ENCODE results near the gene KIAA0513.
A peak's percentile ranks its signal among the peaks of the same experiment; 100 is the strongest.

The KIAA0513 gene

DNA sequence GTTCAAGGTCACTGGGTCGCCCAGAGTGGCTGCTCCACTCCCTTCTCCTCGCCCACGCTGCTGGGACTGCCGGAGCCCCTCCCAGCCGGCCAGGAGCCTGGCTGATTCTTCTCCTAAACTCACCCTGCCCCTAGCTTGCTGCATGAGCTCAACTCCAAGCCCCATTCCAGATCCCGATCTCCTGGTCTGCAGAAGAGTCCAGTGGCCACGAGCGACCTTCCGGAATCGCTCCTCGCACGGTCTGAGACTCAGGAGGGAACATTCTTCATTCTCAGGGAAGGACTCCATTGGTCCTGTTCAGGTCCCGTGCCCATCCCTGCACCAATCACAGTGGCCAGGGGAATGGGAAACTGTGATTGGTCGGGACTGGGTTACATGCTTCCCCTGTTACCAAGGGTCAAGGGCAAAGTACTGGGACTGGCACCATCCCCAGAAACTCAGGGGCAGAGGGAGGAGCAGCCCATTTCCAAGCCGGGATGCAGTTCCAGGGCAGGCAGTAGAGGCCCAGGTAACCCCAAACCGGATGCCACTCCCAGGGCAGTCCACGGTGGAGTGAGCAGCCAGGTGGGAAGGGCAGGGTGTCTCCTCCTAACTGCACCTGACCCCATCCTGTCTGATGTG lies 109.2 kb downstream of the KIAA0513 start:
- peak overlapping the region; percentile 64 to 67 for H3K4me3 ChIP-seq (ENCODE audit: low read length in 2 of 2)
- H3K9me3 ChIP-seq (ENCODE audit: control insufficient read depth in 2 of 2, low read length in 2 of 2): no peaks in the 10 kb centered on the region
- H3K36me3 ChIP-seq (ENCODE audit: control insufficient read depth in 2 of 2, insufficient read depth in 2 of 2, low read length in 2 of 2): no peaks in the 10 kb centered on the region
- H3K27me3 ChIP-seq (ENCODE audit: control insufficient read depth in 1 of 2, insufficient read depth in 2 of 2, low read length in 2 of 2): no peaks in the 10 kb centered on the region
- peak overlapping the region in 1 of 2 donors; percentile 25 for H3K9ac ChIP-seq (ENCODE audit: low read length in 2 of 2)
- H3K4me1 ChIP-seq (ENCODE audit: control insufficient read depth, insufficient read depth, low read length): peaks cover 25% of the 10 kb centered on the region
- H3K27ac ChIP-seq (ENCODE audit: low read length): peak overlapping the region; percentile 62

DNA sequence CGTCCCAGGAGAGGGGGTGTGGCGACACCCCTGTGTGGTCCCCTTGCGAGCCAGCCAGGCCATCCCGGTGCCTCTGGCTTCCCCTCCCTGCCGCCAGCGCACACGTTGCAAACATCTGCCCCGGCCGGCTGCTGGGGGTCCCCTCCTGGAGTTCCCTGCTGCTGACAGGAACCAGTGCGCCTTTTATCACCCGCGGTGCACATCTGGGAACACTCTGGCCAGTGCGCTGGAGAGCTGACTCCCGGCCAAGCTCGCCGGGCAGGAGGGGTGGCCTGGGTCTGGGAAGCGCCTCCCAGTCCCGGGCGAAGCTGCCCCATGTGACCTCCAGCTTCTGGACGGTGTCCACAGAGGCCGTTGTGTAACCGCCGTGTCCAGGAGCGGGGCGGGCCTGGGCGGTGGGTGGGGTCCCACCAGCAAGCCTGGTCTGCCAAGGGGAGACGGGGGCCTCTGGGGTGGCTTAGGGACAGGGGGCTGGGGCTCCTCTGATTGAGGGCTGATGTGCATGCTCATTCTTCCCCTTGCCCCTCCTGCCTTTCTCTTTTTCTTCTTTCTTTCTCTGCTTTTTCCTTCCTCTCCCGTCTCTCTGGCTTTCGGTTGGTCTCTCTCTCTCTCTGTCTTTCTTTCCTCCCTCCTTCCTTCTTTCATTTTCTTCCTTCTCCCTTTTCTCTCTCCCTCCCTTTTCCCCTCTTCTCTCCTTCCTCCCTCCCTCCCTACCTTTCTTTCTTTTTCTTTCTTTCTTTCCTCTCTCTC lies 109.9 kb downstream of the KIAA0513 start:
- no peaks in the 10 kb centered on the region for H3K9me3 ChIP-seq (ENCODE audit: control insufficient read depth in 2 of 2, low read length in 2 of 2)
- no peaks in the 10 kb centered on the region for H3K27me3 ChIP-seq (ENCODE audit: control insufficient read depth in 1 of 2, insufficient read depth in 2 of 2, low read length in 2 of 2)
- H3K4me3 ChIP-seq (ENCODE audit: low read length in 2 of 2): peak overlapping the region; percentile 64 to 67
- H3K9ac ChIP-seq (ENCODE audit: low read length in 2 of 2): peak overlapping the region; percentile 42 to 80
- H3K36me3 ChIP-seq (ENCODE audit: control insufficient read depth in 2 of 2, insufficient read depth in 2 of 2, low read length in 2 of 2): no peaks in the 10 kb centered on the region
- H3K27ac ChIP-seq (ENCODE audit: low read length): peak overlapping the region; percentile 62
- peaks cover 25% of the 10 kb centered on the region for H3K4me1 ChIP-seq (ENCODE audit: control insufficient read depth, insufficient read depth, low read length)

DNA sequence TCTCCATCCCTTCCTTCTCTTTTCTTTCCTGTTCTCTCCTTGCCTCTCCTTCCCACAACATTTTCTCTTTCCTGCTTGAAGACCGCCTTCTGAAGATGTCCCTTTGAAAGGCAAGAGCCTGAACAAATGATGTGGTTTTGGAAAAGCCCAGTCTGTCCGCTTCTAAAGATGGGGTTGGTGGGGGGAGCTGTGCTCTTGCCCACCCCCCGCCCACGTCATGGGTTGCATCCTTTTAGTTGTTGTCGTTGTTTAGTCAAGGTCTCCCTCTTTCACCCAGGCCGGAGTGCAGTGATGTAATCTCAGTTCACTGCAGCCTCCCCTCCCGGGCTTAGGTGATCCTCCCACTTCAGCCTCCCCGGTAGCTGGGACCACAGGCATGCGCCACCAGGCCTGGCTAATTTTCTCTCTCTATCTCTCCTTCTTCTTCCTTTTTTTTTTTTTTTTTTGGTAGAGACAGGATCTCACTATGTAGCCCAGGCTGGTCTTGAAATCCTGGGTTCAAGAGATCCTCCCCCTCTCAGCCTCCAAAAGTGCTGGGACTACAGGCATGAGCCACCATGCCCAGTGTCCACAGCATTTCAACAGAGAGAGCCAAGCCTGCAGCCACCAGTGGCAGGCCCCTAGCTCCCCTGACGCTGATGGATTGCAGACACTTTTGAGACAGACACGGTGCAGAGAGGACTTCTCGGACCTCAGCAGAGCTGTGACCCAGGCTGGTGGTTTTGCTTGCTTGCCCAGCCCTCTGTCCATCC lies 110.7 kb downstream of the KIAA0513 start:
- no peaks in the 10 kb centered on the region for H3K36me3 ChIP-seq (ENCODE audit: control insufficient read depth in 2 of 2, insufficient read depth in 2 of 2, low read length in 2 of 2)
- H3K27ac ChIP-seq (ENCODE audit: low read length): peak overlapping the region; percentile 62
- peak overlapping the region in 1 of 2 donors; percentile 64 for H3K4me3 ChIP-seq (ENCODE audit: low read length in 2 of 2)
- H3K9me3 ChIP-seq (ENCODE audit: control insufficient read depth in 2 of 2, low read length in 2 of 2): no peaks in the 10 kb centered on the region
- H3K4me1 ChIP-seq (ENCODE audit: control insufficient read depth, insufficient read depth, low read length): peaks cover 25% of the 10 kb centered on the region
- H3K9ac ChIP-seq (ENCODE audit: low read length in 2 of 2): peak overlapping the region; percentile 42 to 80
- no peaks in the 10 kb centered on the region for H3K27me3 ChIP-seq (ENCODE audit: control insufficient read depth in 1 of 2, insufficient read depth in 2 of 2, low read length in 2 of 2)

DNA sequence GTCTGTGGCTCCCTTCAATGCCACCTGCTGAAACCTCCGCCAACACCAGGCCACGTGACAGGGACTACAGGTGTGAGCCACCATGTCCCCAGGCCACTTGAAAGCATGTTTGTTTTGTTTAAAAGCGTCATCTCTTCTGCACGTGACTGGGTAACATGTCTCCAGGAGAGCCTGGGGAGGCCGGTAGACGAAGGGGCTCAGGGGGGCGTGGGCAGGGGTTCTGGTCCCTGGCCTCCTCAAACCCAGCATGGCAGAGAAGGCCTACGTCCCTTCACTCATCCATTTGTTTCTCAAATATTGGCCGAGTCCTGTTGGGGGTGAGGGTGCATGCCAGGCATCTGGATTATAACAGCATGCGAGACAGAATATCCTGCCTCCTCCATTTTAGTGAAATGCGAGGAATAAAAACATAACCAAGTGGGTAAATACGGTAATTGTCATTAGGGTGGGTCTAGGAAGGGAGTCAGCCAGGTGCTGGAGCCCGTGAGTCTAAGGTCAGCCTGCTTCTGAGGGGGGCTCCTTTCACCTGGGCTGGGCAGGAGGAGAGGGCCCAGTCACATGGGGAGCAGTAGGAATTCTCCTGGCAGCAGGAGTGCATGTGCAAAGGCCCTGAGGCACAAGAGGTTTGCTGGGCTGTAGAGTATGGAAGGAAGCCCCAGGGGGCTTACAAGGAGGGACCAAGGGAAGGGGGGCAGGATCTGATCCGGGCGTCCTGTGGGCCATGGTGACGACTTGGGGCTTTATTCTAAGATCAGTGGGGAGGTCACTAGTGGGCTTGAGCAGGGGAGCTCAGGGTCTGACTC lies 111.4 kb downstream of the KIAA0513 start:
- no peaks in the 10 kb centered on the region for H3K9me3 ChIP-seq (ENCODE audit: control insufficient read depth in 2 of 2, low read length in 2 of 2)

DNA sequence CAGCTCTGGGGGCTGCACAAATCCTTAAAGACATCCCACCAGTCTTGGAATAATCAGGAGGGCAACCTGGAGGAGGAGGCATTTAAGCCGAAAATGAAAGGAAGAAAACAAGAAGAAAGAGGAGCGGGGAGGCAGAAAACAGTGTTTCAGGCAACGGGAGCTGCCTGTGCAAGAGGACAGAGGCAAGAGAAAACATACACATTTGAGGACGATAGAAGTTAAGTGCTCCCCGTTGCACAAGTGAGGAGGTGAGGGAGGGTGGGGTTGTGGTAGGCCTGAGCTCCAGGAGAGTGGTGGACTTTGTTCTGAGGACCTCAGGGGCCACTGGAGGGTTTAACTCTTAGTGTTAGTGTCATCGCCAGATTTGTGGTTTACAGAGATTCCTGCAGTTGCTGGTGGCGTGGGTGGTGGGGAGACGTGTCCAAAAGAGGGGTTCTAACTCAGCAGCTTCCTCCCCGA lies 112.3 kb downstream of the KIAA0513 start:
- no peak overlapping the region for H3K27ac ChIP-seq (ENCODE audit: low read length)
- no peak overlapping the region for H3K4me3 ChIP-seq (ENCODE audit: low read length in 2 of 2)
- no peaks in the 10 kb centered on the region for H3K36me3 ChIP-seq (ENCODE audit: control insufficient read depth in 2 of 2, insufficient read depth in 2 of 2, low read length in 2 of 2)
- no peak overlapping the region for H3K9ac ChIP-seq (ENCODE audit: low read length in 2 of 2)
- peaks cover 29% of the 10 kb centered on the region for H3K4me1 ChIP-seq (ENCODE audit: control insufficient read depth, insufficient read depth, low read length)
- H3K27me3 ChIP-seq (ENCODE audit: control insufficient read depth in 1 of 2, insufficient read depth in 2 of 2, low read length in 2 of 2): no peaks in the 10 kb centered on the region
- no peaks in the 10 kb centered on the region for H3K9me3 ChIP-seq (ENCODE audit: control insufficient read depth in 2 of 2, low read length in 2 of 2)

More for the DNA sequence above, 111.4 kb downstream of the KIAA0513 start:
- H3K27ac ChIP-seq (ENCODE audit: low read length): no peak overlapping the region
- H3K4me1 ChIP-seq (ENCODE audit: control insufficient read depth, insufficient read depth, low read length): peaks cover 28% of the 10 kb centered on the region
- no peak overlapping the region for H3K9ac ChIP-seq (ENCODE audit: low read length in 2 of 2)
- no peaks in the 10 kb centered on the region for H3K36me3 ChIP-seq (ENCODE audit: control insufficient read depth in 2 of 2, insufficient read depth in 2 of 2, low read length in 2 of 2)
- H3K4me3 ChIP-seq (ENCODE audit: low read length in 2 of 2): no peak overlapping the region
- no peaks in the 10 kb centered on the region for H3K27me3 ChIP-seq (ENCODE audit: control insufficient read depth in 1 of 2, insufficient read depth in 2 of 2, low read length in 2 of 2)

DNA sequence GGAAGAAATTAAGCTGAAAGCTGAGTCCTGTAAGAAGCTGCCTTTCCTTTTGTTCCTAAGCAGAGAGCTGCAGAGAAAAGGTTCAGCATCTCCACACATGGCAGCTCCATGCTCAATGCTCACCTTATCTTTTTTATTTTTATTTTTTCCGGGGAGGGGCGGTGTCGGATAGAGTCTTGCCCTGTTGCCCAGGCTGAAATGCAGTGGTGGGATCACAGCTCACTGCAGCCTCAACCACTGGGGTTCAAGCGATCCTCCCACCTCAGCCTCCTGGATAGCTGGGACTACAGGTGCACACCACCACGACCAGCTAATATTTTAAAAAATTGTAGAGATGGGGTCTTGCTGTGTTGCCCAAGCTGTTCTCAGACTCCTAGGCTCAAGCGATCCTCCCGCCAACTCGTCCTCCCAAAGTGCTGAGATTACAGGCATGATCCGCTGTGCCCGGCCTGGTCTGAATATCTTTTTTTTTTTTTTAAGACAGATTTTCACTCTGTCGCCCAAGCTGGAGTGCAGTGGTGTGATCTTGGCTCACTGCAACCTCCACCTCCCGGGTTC lies 112.9 kb downstream of the KIAA0513 start:
- Histone ChIP-seq H3K9ac (ENCODE audit: low read length in 2 of 2) (no peak overlapping the region), H3K4me3 (ENCODE audit: low read length in 2 of 2) (no peak overlapping the region), H3K36me3 (ENCODE audit: control insufficient read depth in 2 of 2, insufficient read depth in 2 of 2, low read length in 2 of 2) (no peaks in the 10 kb centered on the region), H3K9me3 (ENCODE audit: control insufficient read depth in 2 of 2, low read length in 2 of 2) (no peaks in the 10 kb centered on the region), H3K27ac (ENCODE audit: low read length) (no peak overlapping the region), H3K27me3 (ENCODE audit: control insufficient read depth in 1 of 2, insufficient read depth in 2 of 2, low read length in 2 of 2) (no peaks in the 10 kb centered on the region), H3K4me1 (ENCODE audit: control insufficient read depth, insufficient read depth, low read length) (peaks cover 26% of the 10 kb centered on the region)

DNA sequence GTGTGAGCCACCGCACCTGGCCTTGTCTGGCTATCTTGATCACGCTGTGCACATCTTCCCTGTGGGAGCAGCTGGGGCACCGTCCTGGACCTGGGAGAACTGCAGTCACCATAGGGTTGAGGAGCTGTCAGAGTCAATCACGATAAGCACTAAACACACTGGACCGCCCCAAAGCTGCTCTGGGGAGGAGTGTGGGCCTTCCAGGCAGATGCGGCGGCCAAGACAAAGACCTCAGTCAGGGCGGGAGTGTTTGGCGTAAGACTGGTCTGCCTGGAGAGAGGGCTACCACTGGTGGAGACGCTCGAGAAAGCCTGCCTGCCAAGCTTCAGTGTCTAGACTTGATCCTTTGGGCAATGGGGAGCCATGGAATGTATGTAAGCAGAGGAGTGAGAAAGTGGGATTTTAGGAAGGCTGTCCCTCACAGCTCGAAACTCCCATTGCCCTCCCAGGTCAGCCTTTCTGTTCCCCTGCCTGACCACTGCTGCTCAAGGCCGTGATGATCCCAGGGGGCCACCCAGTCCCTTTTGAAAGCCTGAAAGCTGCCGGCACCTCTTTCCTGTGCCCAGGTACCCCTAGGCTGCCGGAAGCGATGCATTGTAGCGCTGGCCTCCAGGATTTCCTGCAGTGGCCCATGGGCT lies 114.0 kb downstream of the KIAA0513 start:
- Histone ChIP-seq H3K4me3 (ENCODE audit: low read length in 2 of 2) (no peak overlapping the region), H3K9ac (ENCODE audit: low read length in 2 of 2) (no peak overlapping the region), H3K27me3 (ENCODE audit: control insufficient read depth in 1 of 2, insufficient read depth in 2 of 2, low read length in 2 of 2) (no peaks in the 10 kb centered on the region), H3K9me3 (ENCODE audit: control insufficient read depth in 2 of 2, low read length in 2 of 2) (no peaks in the 10 kb centered on the region), H3K4me1 (ENCODE audit: control insufficient read depth, insufficient read depth, low read length) (peaks cover 24% of the 10 kb centered on the region), H3K36me3 (ENCODE audit: control insufficient read depth in 2 of 2, insufficient read depth in 2 of 2, low read length in 2 of 2) (no peaks in the 10 kb centered on the region), H3K27ac (ENCODE audit: low read length) (no peak overlapping the region)

DNA sequence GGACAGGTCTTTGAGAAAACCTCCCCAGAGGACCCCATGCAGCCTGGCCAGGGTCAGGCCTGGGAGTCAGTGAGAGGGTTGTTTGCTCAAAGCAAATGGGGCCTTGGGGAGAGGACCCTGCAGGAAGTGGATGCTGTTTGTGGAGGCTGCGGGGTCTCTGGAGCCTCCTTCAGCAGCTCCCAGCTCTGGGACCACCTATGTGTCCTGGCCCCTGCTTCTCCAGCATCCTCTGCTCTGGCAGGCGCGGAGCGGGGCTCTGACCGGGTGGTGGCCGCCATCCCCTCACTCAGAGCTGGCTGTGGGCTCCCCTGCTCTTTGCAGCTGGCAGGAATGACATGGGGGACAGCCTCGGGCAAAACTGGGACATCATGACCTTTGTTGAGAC lies 114.5 kb downstream of the KIAA0513 start:
- H3K9ac ChIP-seq (ENCODE audit: low read length in 2 of 2): no peak overlapping the region
- peaks cover 24% of the 10 kb centered on the region for H3K4me1 ChIP-seq (ENCODE audit: control insufficient read depth, insufficient read depth, low read length)

DNA sequence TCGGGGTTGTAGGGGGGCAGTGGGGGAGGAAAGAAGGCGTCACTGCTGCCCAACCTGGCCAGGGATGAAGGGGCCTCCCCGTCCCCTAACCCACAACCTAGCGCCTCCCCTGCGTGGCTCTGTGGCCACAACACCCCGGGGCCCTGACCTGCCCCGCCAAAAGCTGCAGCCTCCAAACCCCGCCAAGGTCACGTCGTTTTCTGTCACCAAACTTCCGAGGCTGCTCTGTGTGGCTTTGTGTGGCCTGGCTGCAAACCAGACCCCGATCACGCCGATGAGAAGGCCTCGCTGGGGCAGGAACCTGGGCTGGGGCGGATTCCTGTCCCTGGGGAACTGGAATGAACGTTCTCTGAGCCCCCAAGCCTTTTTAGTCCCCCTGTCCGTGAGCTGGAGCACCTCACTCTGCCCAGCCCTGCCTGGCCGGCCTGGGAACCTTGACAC lies 115.2 kb downstream of the KIAA0513 start:
- Histone ChIP-seq H3K27me3 (ENCODE audit: control insufficient read depth in 1 of 2, insufficient read depth in 2 of 2, low read length in 2 of 2) (no peaks in the 10 kb centered on the region), H3K9me3 (ENCODE audit: control insufficient read depth in 2 of 2, low read length in 2 of 2) (no peaks in the 10 kb centered on the region), H3K4me1 (ENCODE audit: control insufficient read depth, insufficient read depth, low read length) (peaks cover 21% of the 10 kb centered on the region), H3K9ac (ENCODE audit: low read length in 2 of 2) (no peak overlapping the region), H3K36me3 (ENCODE audit: control insufficient read depth in 2 of 2, insufficient read depth in 2 of 2, low read length in 2 of 2) (no peaks in the 10 kb centered on the region), H3K27ac (ENCODE audit: low read length) (no peak overlapping the region), H3K4me3 (ENCODE audit: low read length in 2 of 2) (no peak overlapping the region)

More for the DNA sequence above, 114.5 kb downstream of the KIAA0513 start:
- no peaks in the 10 kb centered on the region for H3K9me3 ChIP-seq (ENCODE audit: control insufficient read depth in 2 of 2, low read length in 2 of 2)
- H3K36me3 ChIP-seq (ENCODE audit: control insufficient read depth in 2 of 2, insufficient read depth in 2 of 2, low read length in 2 of 2): no peaks in the 10 kb centered on the region
- H3K4me3 ChIP-seq (ENCODE audit: low read length in 2 of 2): no peak overlapping the region
- no peaks in the 10 kb centered on the region for H3K27me3 ChIP-seq (ENCODE audit: control insufficient read depth in 1 of 2, insufficient read depth in 2 of 2, low read length in 2 of 2)
- H3K27ac ChIP-seq (ENCODE audit: low read length): no peak overlapping the region
